ENCODE results near the gene CAPN13.

DNA sequence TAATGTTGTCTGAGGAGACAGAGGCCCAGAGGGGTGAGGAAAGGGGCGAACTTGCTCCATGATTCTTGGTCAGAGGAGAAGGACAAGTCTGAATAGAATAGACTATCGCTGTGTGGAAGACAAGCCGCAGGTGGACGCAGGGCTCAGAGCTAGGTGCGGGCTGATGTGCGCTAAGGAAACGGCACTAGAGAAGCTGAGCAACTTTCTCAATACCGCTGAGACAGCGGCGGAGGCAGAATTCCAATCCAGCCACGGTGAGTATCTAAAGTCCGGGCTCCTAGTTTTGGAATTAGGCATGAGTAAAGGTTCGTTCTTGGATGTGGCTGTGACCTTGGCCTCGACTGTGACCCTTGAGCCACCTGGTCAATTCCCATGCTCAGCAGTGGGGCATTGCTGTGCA, 47.8 kb downstream of the CAPN13 start:
- TF ChIP-seq CTCF (IDR thresholded peaks at IDR 0.05) (no peak), POLR2A (IDR thresholded peaks at IDR 0.05) (no peak), POLR2AphosphoS5 (IDR thresholded peaks at IDR 0.05) (no peak), EP300 (IDR thresholded peaks at IDR 0.05) (no peak)

All from stomach (tissue), 4 donors.